Measurements from ENCODE around the gene ATG4D. TPM values are rescaled to one million over a fixed set of nuclear protein-coding genes. Genes with fewer than 3 reads are reported as not detected.
A peak's percentile ranks its signal among the peaks of the same experiment; 100 is the strongest.

The ATG4D gene
- total and polyA plus RNA-seq, 2 experiments from 2014 or later = 15.1 to 55.5 TPM

GRCh38 chr19:10583036-10583776 is 39.5 kb downstream of the ATG4D start:
- peaks cover 7% of the 10 kb centered on the region for H3K9me2 ChIP-seq (ENCODE audit: insufficient read depth)
- no peaks in the 10 kb centered on the region; the same call in none of the 3 replicates for H3K9me3 Mint-ChIP-seq
- peaks cover 17% of the 10 kb centered on the region for H3K79me2 ChIP-seq (replicated peaks; ENCODE audit: insufficient read depth)
- peaks cover 28% of the 10 kb centered on the region for H3K36me3 ChIP-seq (ENCODE audit: insufficient read depth)
- no peak overlapping the region for H2AFZ ChIP-seq
- ATAC-seq (no peak), DNase-seq (ENCODE audit: low spot score) (peak; percentile 27)
- H3F3A ChIP-seq (replicated peaks; ENCODE audit: low read depth) = peaks cover 19% of the 10 kb centered on the region; the same call in 1 of the 2 replicates
- H3K27ac Mint-ChIP-seq = no peak overlapping the region
- H3K4me1 ChIP-seq (ENCODE audit: insufficient read depth) = peaks cover 9% of the 10 kb centered on the region; the same call in 1 of the 2 replicates
- H3K27ac ChIP-seq (ENCODE audit: low read depth) = no peak overlapping the region
- peaks cover 11% of the 10 kb centered on the region for H3K27me3 Mint-ChIP-seq (ENCODE audit: insufficient read depth, low read depth, poor library complexity)
- no peaks in the 10 kb centered on the region for H4K20me1 ChIP-seq (replicated peaks; ENCODE audit: insufficient read depth)
- H3K4me1 Mint-ChIP-seq = peaks cover 11% of the 10 kb centered on the region; the same call in 2 of the 3 replicates
- TF ChIP-seq EZH2phosphoT487 (IDR thresholded peaks at IDR 0.05; ENCODE audit: unreplicated experiment) = no peak
- TF ChIP-seq ZNF462 (CRISPR knock-in tag; IDR thresholded peaks at IDR 0.05) = no peak
- no peak for TF ChIP-seq ZNF331 (CRISPR knock-in tag; IDR thresholded peaks at IDR 0.05; ENCODE audit: low read depth)
- no peak for TF ChIP-seq STAT1 (IDR thresholded peaks at IDR 0.05; ENCODE audit: unreplicated experiment)
- TF ChIP-seq NANOG (IDR thresholded peaks at IDR 0.05; ENCODE audit: borderline replicate concordance) = no peak
- TF ChIP-seq ZNF114 (CRISPR knock-in tag; IDR thresholded peaks at IDR 0.05) = no peak
- TF ChIP-seq, protein P1, sequence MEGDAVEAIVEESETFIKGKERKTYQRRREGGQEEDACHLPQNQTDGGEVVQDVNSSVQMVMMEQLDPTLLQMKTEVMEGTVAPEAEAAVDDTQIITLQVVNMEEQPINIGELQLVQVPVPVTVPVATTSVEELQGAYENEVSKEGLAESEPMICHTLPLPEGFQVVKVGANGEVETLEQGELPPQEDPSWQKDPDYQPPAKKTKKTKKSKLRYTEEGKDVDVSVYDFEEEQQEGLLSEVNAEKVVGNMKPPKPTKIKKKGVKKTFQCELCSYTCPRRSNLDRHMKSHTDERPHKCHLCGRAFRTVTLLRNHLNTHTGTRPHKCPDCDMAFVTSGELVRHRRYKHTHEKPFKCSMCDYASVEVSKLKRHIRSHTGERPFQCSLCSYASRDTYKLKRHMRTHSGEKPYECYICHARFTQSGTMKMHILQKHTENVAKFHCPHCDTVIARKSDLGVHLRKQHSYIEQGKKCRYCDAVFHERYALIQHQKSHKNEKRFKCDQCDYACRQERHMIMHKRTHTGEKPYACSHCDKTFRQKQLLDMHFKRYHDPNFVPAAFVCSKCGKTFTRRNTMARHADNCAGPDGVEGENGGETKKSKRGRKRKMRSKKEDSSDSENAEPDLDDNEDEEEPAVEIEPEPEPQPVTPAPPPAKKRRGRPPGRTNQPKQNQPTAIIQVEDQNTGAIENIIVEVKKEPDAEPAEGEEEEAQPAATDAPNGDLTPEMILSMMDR (conservative IDR thresholded peaks at IDR 0.05; ENCODE audit: low read depth in 2 of 2) = no peak
- no peak for TF ChIP-seq ETS1 (IDR thresholded peaks at IDR 0.05)
- TF ChIP-seq CREB1 (CRISPR knock-in tag; IDR thresholded peaks at IDR 0.05; ENCODE audit: low read depth) = no peak
- no peak for TF ChIP-seq EZH2 (IDR thresholded peaks at IDR 0.05; ENCODE audit: low read depth, unreplicated experiment)
- no peak for TF ChIP-seq JUNB (IDR thresholded peaks at IDR 0.05; ENCODE audit: unreplicated experiment)
- no peak for TF ChIP-seq POLR2AphosphoS5 (IDR thresholded peaks at IDR 0.05; ENCODE audit: low read depth)
- TF ChIP-seq REST (IDR thresholded peaks at IDR 0.05; ENCODE audit: unreplicated experiment) = no peak
- no peak overlapping the region for H3K4me3 ChIP-seq
- H3K4me2 ChIP-seq = no peak overlapping the region
- no peak overlapping the region for H3K4me3 Mint-ChIP-seq
- no peaks in the 10 kb centered on the region for H3K27me3 ChIP-seq (ENCODE audit: insufficient read depth)
- H3K36me3 Mint-ChIP-seq (ENCODE audit: low read depth) = peaks cover 57% of the 10 kb centered on the region

Measured in GM23338 (cell line).